SK-N-SH treated with all-trans-retinoic acid at 6 μM for 48 hours (cell line): ENCODE measurements around the gene P2RX3.

Experiments used
- CREB5 ChIP-seq: fragments of 250-450 bp; sonication (Bioruptor Pico); IDR thresholded peaks from 2 replicates; pipeline ENCODE4 v1.5.1; 2020; ENCODE audit warnings: low read depth, mild to moderate bottlenecking, moderate library complexity
- GLIS3 ChIP-seq: fragments of 250-450 bp; sonication (Bioruptor Pico); IDR thresholded peaks from 2 replicates; pipeline ENCODE4 v1.5.0; 2020; ENCODE audit warnings: mild to moderate bottlenecking, moderate library complexity
- ISL1 ChIP-seq: fragments of 250-450 bp; sonication (Bioruptor Pico); IDR thresholded peaks from 2 replicates; pipeline ENCODE4 v2.1.2; 2022; ENCODE audit warnings: mild to moderate bottlenecking, moderate library complexity
- PATZ1 ChIP-seq: fragments of 250-450 bp; sonication (Bioruptor Pico); IDR thresholded peaks from 2 replicates; pipeline ENCODE4 v1.8.0; 2020; ENCODE audit warnings: mild to moderate bottlenecking, moderate library complexity, borderline replicate concordance
- SNAI2 ChIP-seq: fragments of 250-450 bp; sonication (Bioruptor Pico); IDR thresholded peaks from 2 replicates; pipeline ENCODE4 v1.5.0; 2020; ENCODE audit warnings: mild to moderate bottlenecking, moderate library complexity
- TOX ChIP-seq: fragments of 250-450 bp; sonication (Bioruptor Pico); IDR thresholded peaks from 2 replicates; pipeline ENCODE4 v1.8.0; 2021; ENCODE audit warnings: mild to moderate bottlenecking, moderate library complexity, borderline replicate concordance

- TF ChIP-seq SNAI2 (CRISPR knock-in tag) (no peak), PATZ1 (CRISPR knock-in tag) (no peak), GLIS3 (CRISPR knock-in tag) (no peak), ISL1 (CRISPR knock-in tag) (no peak), TOX (CRISPR knock-in tag) (no peak), CREB5 (CRISPR knock-in tag) (no peak)
Observed at GRCh38 chr11:57297221-57297620, 40.9 kb upstream of the P2RX3 start.
